Stimulated activated CD8-positive, alpha-beta memory T cell treated with anti-CD3 and anti-CD28 coated beads, Interleukin-7, amount 100 ng/mL, for 1 hour (primary cell): Measurements from ENCODE around the gene PSMA7.

Source experiments
- DNase-seq, 2 donors: peaks; one replicate each; pipeline ENCODE4 v3.0.0-alpha.2; 2020; ENCODE audit warnings: low read depth in 2 of 2

Gene PSMA7

GRCh38 chr20:62137092-62137384, 6.2 kb downstream of the PSMA7 start:
- DNase-seq: no peak

DNA sequence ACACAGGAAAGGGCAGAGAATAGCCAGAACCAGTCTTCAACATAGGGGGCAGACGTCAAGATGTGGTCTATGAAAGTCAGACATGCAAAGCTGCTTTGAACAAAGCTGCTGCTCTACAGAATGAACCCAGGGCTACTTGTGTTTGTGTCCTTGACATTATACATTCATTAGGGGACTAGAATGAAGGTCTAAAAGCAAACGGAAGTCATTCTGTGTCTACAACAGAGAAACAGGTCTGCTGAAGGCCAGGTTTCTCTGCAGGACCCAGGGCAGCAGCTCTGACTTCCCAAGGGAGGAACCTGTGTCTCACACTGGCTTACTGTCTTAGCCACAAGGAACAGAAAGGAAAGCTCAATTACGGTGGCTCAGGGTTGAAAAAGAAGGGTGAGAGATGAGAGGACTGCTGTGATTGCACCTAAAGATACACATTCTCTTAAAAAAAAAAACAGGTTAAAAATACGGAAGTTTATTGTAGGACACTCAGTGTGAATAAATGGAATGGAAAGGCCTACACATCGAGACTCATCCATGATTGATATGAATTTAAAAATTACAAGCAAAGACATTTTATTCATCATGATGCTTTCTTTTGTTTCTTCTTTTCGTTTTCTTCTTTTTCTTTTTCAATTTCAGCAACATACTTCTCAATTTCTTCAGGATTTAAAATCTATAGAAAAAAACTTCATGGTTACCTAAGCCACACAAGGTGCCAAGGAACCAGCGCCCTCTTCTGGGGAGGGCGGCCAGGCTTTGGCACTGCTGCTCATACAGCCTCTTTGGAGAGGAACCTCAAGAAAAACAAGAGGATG, 6.7 kb downstream of the PSMA7 start:
- peak in 1 of 2 donors; percentile 54 for DNase-seq

DNA sequence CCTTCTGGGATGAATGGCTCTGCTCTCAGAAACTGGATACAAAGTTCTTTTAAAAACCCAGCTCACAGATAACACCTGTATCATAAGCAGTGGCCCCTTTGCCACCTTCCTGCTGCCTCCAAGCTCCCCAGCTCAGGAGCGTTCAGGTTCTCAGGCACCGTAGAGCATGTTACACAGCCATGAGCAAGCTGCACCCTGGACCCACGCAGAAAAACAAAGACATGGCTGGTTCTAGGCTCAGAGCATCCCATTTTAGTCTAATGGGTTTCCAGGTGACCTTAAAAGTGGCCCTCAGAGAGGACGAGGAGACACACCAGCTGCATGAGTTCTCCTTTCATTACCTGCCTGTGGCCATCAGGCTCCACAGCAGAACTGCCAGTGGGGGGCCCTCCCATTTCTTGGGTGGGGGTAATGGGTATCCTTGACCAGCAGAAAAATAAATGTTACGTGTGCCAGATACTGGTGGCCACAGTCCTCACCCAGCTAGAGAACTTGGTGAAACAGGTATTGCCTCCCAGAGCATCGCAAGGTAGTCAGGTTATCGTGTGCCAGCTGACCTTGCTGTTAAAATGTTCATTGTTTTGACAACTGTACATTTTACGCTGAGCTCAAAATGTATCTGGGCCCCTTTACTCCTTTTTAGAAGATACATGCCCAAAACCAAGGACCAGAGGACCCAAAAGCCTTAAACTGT, 7.5 kb downstream of the PSMA7 start:
- no peak for DNase-seq

DNA sequence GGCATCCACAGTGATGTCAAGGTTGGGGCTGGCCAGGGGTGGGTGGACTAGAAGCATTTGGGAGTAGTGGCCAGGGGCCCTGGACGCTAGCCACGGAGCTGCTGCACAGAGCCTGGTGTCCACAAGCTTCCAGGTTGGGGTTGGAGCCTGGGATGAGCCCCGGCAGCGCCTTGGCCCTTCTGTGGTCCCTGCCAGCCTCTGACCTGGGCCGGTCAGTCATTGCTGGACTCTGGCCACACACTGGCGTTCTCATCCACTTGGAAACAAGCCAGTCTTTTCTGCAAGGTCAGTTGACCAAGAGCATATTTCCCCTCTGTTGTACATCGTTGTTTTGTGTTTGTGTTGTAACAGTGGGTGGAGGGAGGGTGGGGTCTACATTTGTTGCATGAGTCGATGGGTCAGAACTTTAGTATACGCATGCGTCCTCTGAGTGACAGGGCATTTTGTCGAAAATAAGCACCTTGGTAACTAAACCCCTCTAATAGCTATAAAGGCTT, 8.4 kb downstream of the PSMA7 start:
- no peak for DNase-seq

- no peak for DNase-seq
Measured at GRCh38 chr20:62133864-62134263, 9.3 kb downstream of the PSMA7 start.

- DNase-seq: no peak
Measured at GRCh38 chr20:62133051-62133845, 9.9 kb downstream of the PSMA7 start.

- DNase-seq: no peak
Measured at GRCh38 chr20:62132421-62132820, 10.8 kb downstream of the PSMA7 start.

- no peak for DNase-seq
Measured at GRCh38 chr20:62131560-62132320, 11.5 kb downstream of the PSMA7 start.

- no peak for DNase-seq
Measured at GRCh38 chr20:62129731-62130531, 13.3 kb downstream of the PSMA7 start.

- DNase-seq: no peak
Measured at GRCh38 chr20:62128502-62128901, 14.7 kb downstream of the PSMA7 start.

- no peak for DNase-seq
Measured at GRCh38 chr20:62127799-62128198, 15.4 kb downstream of the PSMA7 start.

DNA sequence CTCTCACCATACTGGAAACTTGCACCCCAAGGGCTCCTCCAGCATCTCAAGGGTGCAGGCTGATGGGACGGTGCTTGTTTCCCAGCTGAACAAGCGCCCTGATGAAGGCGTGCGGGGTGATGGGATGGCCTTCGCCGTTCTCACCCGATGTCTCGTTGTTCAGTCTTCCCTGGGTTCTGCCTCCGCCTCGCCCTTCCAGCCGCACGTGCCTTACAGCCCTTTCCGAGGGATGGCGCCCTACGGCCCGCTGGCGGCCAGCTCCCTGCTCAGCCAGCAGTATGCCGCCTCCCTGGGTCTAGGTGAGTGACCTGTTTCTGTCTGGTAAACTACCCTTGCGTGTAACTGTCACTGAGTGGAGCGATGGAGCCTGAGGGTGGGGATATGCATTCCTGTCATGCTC, 17.1 kb downstream of the PSMA7 start:
- DNase-seq: no peak

GRCh38 chr20:62123450-62124118, 19.6 kb downstream of the PSMA7 start:
- no peak for DNase-seq

- no peak for DNase-seq
Measured at GRCh38 chr20:62122654-62123449, 20.3 kb downstream of the PSMA7 start.

DNA sequence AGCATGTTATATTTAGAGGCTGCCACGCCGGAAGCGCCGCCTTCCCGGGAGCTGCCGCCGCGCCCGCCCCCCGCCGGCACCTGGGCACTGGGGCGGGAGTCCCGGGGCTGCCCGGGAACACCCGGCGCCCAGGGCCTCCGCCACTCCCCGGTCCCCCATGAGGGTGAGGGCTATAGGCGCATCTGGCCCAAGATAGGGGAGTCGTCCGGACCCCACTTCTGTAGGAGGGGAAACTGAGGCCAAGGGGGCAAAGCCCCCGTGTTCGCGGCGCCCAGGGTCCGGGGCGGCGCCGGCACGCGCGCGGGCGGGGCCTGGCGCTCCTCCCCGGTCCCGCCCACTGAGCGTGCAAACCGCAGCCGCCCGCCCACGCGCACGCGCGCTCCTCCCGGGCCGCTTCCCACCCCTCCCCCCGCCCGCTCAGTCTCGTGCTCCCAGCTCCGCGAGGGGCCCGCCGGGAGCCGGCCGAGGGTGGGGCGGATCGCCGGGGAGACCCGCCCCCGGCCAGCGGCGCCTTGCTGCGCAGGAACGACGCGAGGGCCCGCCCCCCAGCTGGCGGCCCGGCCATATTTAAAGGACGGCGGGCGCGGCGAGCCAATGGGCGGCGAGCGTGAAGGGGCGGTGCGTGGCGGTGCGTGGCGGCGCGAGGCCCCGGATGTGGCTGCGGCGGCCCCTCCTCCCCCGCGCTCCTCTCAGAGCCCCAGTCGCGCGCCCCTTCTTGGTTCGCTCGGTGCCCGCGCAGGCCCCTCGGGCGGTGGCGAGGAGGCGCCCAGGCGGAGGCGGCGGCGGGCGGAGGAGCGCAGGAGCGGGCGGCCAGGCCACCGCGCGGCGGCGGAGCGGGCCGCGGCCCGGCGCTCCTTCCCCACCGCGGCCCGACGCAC, 21.2 kb downstream of the PSMA7 start, which contains the start of gene LSM14B:
LSM14B (plus strand) TSS at position 700 of the 878 bp plus-strand sequence. CDS start 192 bp downstream, outside the sequence.
- DNase-seq: peak; percentile 90 to 91

DNA sequence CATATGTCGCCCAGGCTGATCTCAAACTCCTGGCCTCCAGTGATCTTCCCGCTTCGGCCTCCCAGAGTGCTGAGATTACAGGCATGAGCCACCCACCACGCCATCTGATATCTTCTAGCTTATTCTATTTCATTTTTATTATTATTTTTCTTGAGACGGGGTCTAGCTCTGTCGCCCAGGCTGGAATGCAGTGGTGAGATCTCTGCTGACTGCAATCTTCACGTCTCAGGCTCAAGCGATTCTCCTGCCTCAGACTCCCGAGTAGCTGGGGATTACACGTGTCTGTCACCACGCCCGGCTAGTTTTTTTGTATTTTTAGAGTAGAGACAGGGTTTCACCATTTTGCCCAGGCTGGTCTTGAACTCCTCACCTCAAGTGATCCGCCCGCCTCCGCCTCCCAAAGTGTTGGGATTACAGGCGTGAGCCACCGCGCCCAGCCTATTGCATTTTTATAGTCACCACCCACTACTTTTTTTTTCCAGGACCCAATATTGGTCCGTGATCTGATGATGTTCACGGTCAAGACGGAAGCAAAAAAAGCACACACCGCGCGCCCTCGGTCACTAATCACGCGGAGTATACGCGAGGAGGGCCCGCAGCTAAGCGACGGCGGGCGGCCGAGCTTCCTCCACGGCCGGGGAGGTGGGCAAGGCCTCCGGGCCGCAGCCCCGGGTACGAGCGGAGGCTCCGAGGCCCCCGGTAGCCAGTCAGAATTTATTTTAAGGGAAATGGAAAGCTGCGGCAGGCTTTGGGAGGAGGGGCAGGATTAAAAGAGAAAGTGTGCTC, 22.0 kb downstream of the PSMA7 start:
- DNase-seq: no peak

DNA sequence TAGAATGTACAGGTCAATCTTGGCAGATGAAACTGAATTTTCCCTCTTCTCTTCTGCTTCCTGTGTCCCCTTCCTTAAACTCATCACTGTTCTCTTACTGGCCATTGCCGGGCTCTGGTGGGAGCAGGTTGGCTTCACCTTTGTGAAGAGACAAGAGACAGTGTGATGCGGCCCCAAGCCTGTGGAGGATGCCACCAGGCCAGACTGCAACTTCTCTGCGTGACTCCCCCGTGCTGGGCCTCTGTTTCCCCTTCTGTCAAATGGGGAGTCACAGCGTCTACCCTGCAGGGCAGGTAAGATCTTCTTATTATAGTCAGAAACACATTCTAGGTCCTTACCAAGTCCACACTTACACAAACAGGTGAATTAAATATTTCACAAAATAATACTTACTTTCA, 22.8 kb downstream of the PSMA7 start:
- no peak for DNase-seq
